HG03060 (cell line): Measurements from ENCODE around the gene ESRRB.

Experiments
- ATAC-seq: cut with Tn5 transposase; IDR thresholded peaks from one replicate; pipeline ENCODE4 v1.9.1; 2021; ENCODE audit warnings: low read depth, moderate number of reproducible peaks; ENCODE audit not compliant: unreplicated experiment

ESRRB gene

DNA sequence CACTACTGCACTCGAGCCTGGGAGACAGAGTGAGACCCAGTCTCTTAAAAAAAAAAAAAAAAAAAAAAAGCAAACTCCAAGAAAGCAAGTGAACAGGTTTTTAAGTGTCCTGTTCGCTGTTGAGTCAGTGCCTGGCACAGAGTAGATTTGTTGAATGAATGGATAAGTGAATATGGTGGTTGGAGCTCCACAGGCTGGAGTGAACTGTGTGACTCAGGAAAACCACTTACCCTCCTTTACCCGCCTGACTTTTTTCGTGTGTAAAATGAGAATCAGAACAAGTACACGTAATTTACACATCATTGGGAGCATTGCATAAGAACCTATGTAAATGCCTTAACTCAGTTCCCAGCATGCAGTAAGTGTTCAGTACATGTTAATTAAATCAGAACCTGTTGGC, 24.0 kb upstream of the ESRRB start:
- no peak for ATAC-seq

DNA sequence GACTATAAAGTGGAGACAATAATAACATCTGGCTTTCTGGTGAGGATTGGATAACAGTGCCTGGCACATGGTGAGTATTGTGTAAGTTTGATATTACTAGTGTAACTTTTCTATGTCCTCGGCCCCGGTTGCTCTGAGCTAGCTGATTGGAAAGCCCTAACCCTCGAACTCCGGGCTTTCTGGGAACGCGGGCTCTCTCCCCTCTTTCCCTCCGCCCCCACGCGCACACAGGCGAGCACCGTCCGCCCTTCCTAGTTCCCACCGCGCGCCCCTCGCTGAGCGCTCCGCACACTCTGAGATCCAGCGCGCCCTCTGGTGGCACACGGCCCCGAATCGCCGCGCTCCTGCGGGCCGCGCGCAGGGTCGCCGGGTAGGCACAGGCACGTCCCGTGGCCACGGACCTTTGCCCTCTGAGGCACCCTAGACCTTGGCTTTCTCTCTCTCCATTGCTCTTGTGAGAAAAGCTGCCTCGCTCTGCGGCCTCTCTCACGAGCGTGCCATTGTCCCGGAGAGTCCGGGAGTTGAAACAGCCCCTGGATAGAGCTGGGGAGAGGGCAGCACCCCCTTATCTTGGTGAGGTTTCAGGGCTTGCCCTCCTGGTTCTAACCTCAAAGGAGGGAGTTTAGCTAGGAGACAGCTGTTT, 23.2 kb upstream of the ESRRB start:
- no peak for ATAC-seq

DNA sequence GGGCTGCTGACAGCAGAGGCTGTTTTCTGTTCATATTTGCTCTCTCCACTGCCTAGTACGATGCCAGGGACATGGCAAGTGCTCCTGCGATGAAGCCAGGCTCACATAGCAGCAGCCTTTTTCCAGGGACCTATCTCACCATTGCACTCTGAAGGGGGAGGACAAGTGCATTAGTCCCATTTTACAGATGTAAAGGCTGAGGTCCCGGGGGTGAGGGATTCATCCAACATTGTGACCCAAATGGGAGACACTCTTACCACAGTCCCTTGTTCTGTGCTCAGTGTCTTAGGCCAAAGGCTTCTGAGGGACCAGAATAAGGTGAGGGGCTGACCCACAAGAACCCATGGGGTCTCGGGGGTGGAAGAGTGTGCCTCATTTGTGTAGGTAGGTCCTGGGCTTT, 21.6 kb upstream of the ESRRB start:
- no peak for ATAC-seq

DNA sequence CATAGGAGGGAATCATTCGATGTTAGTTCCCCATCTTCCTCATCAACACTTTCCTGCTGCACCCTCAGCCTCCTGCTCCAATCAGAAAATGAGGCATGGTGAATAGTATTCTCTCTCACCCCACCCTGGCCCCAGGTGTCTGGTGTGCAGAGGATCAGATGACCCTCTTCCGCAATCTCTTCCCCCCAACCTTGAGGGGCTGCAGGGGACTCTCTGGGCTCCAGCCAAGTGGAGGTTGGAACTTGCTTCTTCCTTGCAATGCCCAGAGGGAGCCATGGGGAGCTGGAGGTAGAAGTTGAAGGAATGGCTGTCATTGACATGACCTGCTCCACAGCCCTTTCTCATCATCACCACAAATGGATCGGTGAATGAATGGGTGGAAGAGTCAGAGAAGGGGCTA, 20.2 kb upstream of the ESRRB start:
- no peak for ATAC-seq

DNA sequence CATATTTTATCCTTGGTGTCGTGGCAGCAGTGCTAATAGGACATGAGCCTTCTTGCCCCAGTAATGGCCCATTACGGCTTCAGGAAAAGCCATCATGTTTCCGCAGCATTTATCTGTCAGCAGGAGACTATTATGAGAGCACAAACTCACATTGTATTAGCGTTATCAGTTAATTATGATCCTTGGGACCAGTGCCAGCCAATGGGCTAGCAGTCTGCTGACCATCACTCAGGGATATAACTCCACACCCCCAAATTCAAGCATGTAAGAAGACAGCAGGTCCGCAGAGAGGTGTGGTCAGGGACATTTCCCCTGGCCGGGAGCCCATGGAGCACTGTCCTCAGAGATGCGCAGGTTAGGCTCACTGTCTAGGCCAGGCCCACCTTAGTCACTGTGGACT, 4.9 kb upstream of the ESRRB start:
- ATAC-seq, result no peak

DNA sequence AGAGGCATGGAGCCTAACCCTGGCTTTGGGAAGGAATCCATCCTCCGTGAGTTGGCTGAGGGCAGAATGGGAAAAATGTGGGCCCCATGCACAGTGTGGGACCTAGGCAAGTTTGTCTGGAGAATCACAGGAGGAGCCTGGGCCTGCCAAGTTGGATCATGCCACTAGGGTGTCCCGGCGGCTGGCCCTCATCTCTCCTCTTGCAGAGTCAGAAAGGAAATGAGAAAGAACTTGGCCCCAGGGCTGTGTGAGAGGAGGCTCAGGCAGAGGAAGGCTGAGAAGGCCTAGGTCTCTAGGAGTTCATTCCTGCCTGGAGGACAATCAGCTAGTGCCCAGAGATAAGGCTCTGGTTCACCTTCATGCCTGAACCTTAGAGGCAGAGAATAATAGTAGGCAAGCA, 2.5 kb upstream of the ESRRB start:
- no peak for ATAC-seq

DNA sequence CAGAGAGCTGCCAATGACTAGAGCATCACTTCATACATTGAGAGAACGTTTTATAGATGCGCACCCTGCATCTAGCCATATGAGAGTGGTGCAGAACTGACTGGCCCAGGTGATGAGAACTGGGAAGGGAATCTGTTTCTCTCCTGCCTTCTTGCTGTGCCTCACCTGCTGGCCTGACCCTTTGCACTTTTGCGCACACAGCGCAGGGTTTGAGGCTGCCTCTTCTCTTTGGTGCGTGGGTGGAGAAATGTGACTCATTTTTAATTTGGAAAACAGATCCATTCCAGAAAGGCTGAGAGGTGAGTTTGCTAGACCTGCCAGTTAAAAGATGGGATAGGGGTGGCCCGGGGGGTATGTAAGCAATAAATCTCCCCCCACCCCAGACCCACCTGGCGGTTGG, 453 bp upstream of the ESRRB start:
- no peak for ATAC-seq

DNA sequence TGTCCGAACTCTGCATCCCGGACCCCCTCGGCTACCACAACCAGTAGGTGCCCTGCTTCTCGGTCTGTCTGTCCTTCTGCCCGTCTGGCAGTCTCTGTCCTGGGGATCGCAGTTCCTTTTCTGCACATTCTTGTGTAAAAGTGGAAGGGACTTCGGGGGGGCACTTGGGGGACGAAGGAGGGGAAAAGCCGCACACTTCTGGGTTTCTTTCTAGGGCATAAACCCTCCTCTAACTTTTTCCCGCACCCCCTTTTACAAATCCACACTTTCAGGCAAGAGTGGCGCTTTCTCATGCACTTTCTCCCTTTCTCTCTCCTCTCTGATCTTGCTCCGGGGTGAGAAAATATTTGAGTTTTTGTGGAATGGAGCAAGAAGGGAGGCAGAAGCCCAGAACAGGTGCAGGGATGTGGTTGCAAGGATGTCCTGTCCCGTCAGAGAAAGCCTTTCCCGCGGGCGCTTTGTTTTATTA, 506 bp downstream of the ESRRB start:
- ATAC-seq, result no peak

DNA sequence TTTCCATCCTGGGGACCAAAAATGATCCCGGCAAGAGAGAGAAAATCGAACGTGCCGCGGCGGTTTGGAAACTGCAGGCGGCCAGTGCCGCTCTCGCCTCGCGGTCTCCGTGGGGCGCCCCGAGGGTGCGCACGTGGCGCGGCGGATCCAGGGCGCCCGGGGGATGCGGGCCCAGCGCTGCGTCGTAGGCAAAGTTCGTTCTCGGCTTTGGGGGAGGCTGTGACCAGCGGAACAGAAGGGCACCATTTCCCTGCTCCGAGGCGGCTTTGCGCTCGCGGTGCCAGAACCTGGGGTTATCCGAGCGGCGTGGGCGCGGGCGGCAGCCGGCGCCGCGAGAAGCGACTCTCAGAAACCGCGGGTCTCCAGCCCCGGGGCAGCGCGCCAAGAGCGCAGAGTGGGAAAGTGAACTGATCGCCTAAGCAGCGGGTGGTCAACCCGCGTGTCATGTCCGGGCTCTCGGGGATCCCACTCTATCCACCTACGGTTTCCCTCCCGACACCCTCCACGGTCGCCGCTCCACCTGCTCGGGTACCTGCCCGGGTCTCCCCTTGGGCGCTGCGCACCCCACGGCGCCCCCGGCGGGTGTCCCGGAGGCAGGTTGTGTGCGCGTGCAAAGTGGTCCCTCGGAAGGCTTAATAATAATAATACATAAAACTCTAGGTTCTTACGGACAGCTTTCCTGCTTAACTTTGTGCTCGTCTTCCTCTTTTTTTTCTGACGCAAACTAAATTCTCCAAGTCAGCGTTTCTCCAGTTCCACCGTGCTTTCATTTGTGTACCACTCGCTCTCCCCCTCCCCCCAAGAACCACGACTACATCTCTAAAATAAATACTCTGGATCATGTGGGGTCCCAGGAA, 1.2 kb downstream of the ESRRB start:
- no peak for ATAC-seq

DNA sequence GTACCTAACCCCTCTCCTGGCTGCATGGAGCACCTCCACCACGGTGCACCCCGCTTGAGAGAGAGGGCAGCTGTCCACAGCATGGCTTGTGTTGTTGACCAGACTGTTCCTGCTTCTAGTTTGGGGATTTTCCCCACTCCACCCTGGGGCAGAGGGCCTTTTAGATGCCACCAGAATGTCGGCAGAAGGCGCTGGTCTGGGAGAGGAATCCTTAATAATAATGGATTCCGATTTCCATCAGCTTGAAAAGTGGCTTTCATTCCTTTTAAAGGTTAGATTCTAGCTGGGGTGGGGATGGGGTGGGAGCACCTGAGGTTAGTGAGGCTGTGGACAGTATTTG, 1.8 kb downstream of the ESRRB start:
- no peak for ATAC-seq

DNA sequence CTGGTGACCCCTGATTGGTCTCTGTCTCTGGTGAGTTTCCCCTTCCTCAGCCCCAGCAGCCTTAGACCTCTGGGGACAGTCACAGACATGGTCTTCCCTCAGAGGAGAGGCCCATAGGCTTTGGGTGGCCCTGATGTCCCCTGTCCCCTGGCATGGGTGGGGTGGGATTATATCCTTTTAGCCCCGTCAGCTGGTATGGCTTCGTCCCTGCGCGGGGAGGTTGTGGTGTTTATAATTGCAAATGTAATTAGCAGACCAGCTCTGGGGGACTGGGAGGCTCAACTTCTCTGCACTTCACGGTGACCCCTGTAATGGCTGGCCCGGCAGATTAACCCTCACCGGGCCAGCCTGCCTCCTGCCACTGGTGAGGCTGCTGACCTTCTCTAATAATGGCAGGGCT, 5.1 kb downstream of the ESRRB start:
- no peak for ATAC-seq

DNA sequence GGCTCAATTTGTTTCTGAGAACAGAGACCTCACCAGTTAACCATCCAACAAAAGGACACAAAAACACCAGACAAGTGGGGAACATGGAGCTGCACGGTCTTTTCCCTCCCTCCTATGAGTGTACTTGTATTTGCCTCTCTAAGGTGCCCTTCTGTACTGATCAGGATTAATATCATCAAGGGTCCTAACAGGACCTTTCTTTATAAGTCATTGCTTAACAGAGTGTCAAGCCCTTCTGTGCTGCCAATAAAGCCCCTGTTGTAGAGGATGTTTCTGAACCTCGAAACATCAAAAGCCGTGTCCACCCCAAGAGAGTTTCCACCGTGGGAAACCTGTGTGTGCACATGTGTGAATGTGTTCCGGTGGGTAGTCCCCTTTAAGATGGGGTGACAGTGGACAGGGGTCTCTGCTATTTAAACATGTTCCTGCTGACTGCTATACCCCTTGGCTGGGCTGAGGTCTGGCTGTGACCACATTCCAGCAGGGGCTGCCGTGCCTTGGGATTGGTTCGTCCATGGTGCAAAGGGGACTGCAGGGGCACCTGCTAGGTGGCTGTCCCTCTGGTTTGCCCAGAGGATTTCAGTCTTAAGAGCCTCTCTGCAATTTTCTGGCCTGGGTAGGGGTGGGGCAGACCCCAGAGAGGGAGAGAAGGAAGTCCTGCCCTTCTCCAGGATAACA, 6.0 kb downstream of the ESRRB start:
- no peak for ATAC-seq

DNA sequence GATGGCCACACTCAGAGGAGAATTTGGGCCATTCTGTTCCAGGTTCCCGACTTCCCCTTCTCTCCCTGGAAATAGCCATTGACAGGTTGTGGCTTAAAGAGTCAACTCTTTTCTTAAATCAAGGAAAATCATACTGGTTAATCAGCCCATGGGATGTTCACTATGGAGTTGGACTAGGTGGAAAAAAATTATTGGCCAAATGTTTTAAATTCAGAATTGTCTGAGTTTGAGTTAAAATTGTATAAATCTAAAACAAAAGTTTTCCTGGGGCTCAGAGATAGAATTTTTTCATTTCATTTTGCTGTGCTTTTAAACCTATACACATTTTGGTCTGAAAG, 6.5 kb downstream of the ESRRB start:
- no peak for ATAC-seq

DNA sequence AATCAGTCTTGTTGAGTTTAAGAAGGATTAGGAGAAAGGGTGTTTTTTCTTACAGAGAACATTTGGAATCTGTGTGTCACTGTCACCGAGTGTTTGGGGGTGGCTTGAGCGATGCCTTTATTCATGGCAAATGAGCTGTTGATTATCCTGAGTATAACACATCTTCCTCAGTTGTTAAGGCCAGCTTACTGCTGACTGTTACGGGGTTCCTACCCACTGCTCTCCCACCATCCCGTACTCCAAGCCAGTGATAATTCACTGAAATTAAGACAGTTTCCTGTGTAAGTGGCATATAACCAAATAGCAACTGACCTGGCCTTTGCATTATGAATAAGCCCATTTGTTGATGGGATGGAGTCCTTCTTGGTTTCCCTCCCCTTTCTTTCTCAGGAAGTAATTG, 9.5 kb downstream of the ESRRB start:
- no peak for ATAC-seq

DNA sequence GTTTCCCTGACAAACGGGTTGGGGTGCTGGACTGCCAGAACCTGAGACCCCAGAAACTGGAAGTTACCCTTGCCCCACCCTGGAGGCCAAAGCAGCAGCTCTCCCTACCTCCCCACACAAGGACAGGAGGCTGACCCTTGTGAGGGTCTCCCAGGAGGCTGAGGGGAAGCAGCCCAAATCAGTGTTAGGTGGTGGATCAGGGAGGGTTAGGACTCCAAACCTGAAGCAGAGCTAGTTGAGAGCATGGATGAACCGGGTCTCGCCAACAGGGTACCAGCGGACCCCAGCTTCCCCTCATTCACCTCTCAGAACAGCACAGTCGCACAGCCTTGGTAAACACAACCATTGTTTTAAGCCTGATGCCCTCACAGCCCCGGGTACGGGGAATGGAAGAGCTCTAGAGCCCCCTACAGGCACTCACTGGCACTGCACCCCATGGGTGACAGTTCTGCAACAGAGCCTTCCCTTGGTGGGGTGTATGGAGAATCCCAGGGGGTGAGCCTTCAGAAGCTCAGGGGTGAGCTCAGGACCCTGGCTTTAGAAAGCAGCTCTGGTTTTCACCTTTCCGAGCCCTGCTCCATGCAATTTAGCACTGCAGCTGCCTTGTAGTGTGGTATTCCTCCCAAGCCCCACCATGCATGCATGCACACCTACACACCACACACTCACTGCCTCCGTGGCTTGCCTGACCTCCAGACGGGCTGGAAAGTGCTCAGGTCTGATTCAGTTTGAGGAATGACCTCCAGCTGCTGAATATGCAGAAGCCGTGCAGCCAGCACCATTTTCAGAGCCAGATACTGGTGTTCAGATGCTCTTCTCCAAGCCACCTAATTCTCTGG, 11.2 kb downstream of the ESRRB start:
- no peak for ATAC-seq

DNA sequence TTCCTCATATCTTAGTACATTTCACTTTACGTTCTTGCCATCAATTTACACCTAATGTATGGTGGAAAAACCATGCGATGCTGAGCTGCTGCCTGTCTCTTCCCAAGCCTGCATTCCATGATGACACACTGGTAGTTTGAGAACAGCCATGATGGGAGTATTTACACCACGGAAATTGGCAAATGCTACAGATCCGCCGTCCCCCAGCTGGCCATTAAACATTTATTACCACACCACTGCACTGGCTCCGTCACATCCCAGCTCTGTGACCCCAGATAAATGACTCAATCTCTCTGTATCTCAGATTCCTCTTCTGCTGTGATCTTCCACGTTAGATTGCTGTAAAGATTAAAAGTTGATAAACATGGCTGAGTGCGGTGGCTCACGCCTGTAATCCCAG, 13.9 kb downstream of the ESRRB start:
- no peak for ATAC-seq

DNA sequence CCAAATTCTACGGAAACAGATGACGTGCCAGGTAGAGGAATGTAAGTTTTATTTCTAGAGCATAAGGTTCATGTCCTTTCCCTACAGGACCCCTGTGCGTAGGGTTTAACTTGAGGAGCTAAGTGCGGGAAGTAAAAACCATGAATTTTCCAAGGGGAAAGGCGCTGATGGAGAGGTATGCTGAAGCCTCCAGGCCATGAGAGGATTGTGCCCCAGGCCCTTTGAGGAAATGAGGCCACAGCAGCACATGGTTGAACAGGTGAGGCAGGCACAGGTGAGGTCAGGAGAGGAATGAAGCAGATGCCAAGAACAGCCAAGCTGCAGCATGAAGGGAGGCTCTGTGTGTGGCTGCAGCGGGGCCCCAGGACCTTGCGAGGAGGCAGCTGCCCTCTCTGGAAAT, 14.7 kb downstream of the ESRRB start:
- ATAC-seq, result no peak

DNA sequence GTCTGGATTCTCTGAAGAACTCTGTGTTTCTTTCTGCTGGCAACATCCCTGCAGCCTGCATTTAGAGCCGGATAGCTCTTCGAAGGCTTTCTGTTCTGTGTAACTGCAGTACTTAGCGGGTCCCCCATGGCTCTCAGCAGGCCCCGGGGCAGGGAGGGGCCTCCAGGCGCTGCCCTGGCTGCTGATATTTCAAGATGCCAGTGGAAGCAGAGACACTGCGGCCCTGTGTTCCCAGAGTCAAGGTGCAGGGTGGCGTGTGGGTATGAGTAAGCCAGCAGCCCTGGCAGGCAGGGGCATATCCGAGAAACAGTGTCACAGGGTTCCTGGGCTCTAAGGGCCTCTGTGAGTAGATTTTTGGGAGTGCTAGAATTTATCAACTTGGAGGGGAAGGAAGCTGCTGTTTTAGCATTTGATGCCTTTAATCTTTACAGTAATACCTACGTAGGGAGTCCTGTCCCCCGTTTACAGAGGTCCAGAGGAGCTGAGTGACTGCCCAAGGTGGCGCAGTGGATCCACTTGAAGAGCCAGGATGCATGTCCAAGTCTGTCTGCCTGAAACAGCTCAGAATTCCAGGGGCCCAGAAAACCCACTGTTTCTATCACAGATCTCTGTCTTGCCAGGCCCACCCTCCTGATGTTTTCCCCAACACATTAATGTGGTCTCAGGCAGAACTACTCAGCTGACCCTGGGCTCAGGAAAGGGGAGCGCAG, 16.2 kb downstream of the ESRRB start:
- ATAC-seq, result no peak

DNA sequence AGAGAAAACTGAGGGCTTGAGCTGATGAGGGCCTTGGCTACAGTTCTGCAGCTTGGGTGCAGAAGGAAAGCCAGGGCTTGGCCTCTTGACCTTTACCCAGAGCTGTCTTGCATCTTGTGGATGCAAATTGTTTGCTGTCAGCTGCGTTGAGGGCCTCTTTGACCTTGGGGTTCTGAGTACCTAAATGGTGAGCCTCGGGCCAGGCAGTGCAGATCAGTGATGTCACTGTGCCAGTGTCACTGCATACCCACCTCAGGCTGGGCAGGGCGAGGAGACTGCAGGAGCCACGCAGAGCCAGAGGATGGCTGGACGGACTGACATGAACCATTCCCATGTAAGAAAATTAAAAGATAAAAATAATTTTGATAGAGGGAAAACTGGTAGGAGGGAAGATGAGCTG, 18.6 kb downstream of the ESRRB start:
- no peak for ATAC-seq

DNA sequence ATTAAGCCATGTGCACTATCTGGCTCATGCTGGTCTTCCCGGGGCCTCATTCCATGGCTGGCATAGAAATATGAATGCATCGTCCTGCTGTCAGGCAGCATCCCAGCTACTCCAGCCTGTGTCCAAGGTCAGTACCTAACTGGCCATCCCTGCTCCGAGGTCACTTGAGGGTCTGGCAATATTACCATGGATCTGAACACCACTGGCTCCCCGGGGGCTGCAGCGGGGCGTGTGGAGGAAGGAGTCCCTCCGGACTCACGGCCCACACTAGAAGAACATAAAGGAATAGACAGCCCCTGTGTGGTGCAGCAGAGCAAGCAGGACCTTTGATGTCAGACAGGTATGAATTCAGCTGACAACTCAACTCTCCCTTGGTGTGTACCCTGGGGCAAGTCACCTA, 19.2 kb downstream of the ESRRB start:
- no peak for ATAC-seq
